Breast epithelium (tissue), 4 donors: Measurements from ENCODE around the gene PML. TPM values are rescaled to one million over a fixed set of nuclear protein-coding genes. Genes with fewer than 3 reads are reported as not detected.
"Not testable (repeated sequence)": the region's sequence is repeated elsewhere in the genome, so short reads cannot be mapped to it uniquely, and the experiment has no call there.

Experiments
- DNase-seq, 2 donors: peaks; one replicate each; pipeline ENCODE4 v3.0.0-alpha.2; 2019; ENCODE audit warnings: low spot score in 2 of 2
- H3K27ac ChIP-seq, 2 donors: fragments of 200-600 bp; sonication (generic) in 1 of 2; one replicate each; pipeline ENCODE4 v1.5.1; 2016 to 2019; ENCODE audit warnings: mild to moderate bottlenecking in 1 of 2
- H3K27me3 ChIP-seq, 2 donors: fragments of 200-600 bp; sonication (generic) in 1 of 2; one replicate each; pipeline versions ENCODE4 v1.5.1 to v1.6.0; 2017 to 2019; ENCODE audit warnings: control low read depth in 1 of 2, mild to moderate bottlenecking in 1 of 2
- H3K36me3 ChIP-seq: fragments of 200-600 bp; one replicate; pipeline ENCODE4 v1.5.1; 2019
- H3K4me1 ChIP-seq, 2 donors: fragments of 200-600 bp; sonication (generic); one replicate each; pipeline ENCODE4 v1.5.1; 2016 to 2019; ENCODE audit warnings: control low read depth in 1 of 2
- H3K4me3 ChIP-seq, 3 donors: fragments of 200-600 bp; sonication (generic); 1 replicate in 2 of 3; 2 replicates in 1 of 3; pipeline ENCODE4 v1.5.1; 2016 to 2019; ENCODE audit warnings: mild to moderate bottlenecking in 3 of 3, moderate library complexity in 2 of 3
- H3K9me3 ChIP-seq, 2 donors: fragments of 200-600 bp; sonication (generic) in 1 of 2; one replicate each; pipeline ENCODE4 v1.5.1; 2016 to 2019; ENCODE audit warnings: control low read depth in 1 of 2
- POLR2A ChIP-seq: fragments of 450-650 bp; IDR thresholded peaks from one replicate; pipeline ENCODE4 v1.6.1; 2016; ENCODE audit warnings: antibody characterized with exemption, mild to moderate bottlenecking, moderate library complexity
- POLR2AphosphoS5 ChIP-seq, 3 donors: sonication (generic); formaldehyde crosslinking; IDR thresholded peaks; one replicate each; pipeline ENCODE4 v1.6.1; 2017; ENCODE audit warnings: antibody characterized with exemption in 3 of 3
- intact Hi-C: fragments of 100-400 bp; cut with DNase I; formaldehyde crosslinking; loops from one replicate; pipeline ENCODE4 v1.15.1; 2023; ENCODE audit warnings: low total_unique reads
- total RNA-seq, 3 donors: library from RNA; depleted of rRNA; stranded (reverse); fragments of >200 nt; gene quantifications; one replicate each; pipeline ENCODE4 v1.1.0, GENCODE V29; 2016
- TF ChIP-seq, protein P1 (sequence below), 3 donors: fragments of 450-650 bp; IDR thresholded peaks; one replicate each; pipeline ENCODE4 v1.5.1; 2016 to 2017; ENCODE audit warnings: antibody characterized with exemption in 3 of 3, mild to moderate bottlenecking in 3 of 3, moderate library complexity in 3 of 3

PML gene
- total RNA-seq, 3 donors from 2014 or later = 37.8 to 103 (median 49.8) TPM

DNA sequence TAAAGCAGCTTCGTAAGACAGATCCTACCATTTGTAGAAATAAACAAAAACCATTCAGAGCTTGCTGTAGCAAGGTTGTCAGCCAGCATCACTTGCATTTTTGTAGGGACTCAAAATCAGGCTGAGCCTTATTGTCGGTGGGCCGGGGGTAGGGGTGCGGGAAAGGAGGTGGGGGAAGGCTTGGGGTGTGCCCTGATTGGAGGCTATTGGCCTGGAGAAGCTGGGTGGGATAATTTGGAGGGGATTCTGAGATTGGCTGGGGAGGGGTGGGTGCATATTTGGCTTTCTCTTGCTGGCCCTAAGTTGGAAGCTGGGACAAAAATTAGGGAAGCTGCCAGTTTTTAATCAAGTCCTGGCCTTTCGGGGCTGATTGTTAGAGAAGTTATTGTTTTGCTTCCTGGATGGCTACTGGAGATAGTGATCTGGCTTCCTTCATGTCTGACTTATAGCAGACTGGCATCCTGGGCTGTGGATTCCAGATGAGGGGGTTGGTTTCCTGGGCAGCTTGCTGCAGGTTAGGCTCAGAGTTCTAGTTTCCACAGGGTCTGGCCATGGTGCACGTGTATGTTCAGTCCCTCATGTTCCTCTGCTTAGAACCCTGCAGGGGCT lies 25.3 kb upstream of the PML start:
- no peaks in the 10 kb centered on the region for H3K9me3 ChIP-seq

GRCh38 chr15:73972984-73973682 lies 21.4 kb upstream of the PML start:
- intact Hi-C loops = no loop called here
- Histone ChIP-seq H3K27me3 (no peaks in the 10 kb centered on the region), H3K36me3 (no peaks in the 10 kb centered on the region), H3K4me3 (peak overlapping the region in 2 of 3 donors; percentile 26 to 52), H3K4me1 (no peaks in the 10 kb centered on the region), H3K9me3 (no peaks in the 10 kb centered on the region), H3K27ac (no peak overlapping the region)
- peak in 1 of 3 donors; percentile 26 for TF ChIP-seq POLR2AphosphoS5 (IDR thresholded peaks at IDR 0.05)
- TF ChIP-seq, protein P1, sequence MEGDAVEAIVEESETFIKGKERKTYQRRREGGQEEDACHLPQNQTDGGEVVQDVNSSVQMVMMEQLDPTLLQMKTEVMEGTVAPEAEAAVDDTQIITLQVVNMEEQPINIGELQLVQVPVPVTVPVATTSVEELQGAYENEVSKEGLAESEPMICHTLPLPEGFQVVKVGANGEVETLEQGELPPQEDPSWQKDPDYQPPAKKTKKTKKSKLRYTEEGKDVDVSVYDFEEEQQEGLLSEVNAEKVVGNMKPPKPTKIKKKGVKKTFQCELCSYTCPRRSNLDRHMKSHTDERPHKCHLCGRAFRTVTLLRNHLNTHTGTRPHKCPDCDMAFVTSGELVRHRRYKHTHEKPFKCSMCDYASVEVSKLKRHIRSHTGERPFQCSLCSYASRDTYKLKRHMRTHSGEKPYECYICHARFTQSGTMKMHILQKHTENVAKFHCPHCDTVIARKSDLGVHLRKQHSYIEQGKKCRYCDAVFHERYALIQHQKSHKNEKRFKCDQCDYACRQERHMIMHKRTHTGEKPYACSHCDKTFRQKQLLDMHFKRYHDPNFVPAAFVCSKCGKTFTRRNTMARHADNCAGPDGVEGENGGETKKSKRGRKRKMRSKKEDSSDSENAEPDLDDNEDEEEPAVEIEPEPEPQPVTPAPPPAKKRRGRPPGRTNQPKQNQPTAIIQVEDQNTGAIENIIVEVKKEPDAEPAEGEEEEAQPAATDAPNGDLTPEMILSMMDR (IDR thresholded peaks at IDR 0.05) = peak; percentile 82 to 93 (median 86)
- no peak for TF ChIP-seq POLR2A
- peak; percentile 74 to 82 for DNase-seq

More for the DNA sequence above, 25.3 kb upstream of the PML start:
- Histone ChIP-seq H3K27me3 (no peaks in the 10 kb centered on the region), H3K4me1 (no peaks in the 10 kb centered on the region), H3K27ac (no peak overlapping the region), H3K4me3 (no peak overlapping the region), H3K36me3 (no peaks in the 10 kb centered on the region)
- DNase-seq = peak in 1 of 2 donors; percentile 34
- TF ChIP-seq, protein P1 (IDR thresholded peaks at IDR 0.05) = no peak
- TF ChIP-seq POLR2AphosphoS5 (IDR thresholded peaks at IDR 0.05) = no peak
- TF ChIP-seq POLR2A = no peak
- intact Hi-C loops = no loop called here

DNA sequence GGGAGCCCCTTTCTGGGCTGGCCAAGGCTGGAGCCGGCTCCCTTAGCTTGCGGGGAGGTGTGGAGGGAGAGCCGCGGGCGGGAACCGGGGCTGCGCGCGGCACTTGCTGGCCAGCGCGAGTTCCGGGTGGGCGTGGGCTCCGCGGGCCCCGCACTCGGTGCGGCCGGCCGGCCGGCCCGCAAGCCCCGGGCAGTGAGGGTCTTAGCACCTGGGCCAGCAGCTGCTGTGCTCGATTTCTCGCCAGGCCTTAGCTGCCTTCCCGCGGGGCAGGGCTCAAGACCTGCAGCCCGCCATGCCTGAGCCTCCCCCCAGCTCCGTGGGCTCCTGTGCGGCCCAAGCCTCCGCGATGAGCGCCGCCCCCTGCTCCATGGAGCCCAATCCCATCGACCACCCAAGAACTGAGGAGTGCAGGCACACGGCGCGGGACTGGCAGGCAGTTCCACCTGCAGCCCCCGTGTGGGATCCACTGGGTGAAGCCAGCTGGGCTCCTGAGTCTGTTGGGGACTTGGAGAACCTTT lies 20.8 kb upstream of the PML start:
- H3K27ac ChIP-seq = not testable (repeated sequence)
- peak in 1 of 2 donors; percentile 24 for DNase-seq
- H3K4me3 ChIP-seq = peak overlapping the region in 2 of 3 donors; percentile 26 to 52

GRCh38 chr15:73975440-73976125 lies 18.9 kb upstream of the PML start:
- intact Hi-C loops, H3K9me3 ChIP-seq, H3K27me3 ChIP-seq, H3K4me3 ChIP-seq, H3K4me1 ChIP-seq, DNase-seq, H3K36me3 ChIP-seq, H3K27ac ChIP-seq: not testable (repeated sequence)

More for the DNA sequence above, 20.8 kb upstream of the PML start:
- H3K36me3 ChIP-seq, H3K27me3 ChIP-seq, H3K9me3 ChIP-seq, intact Hi-C loops, H3K4me1 ChIP-seq: not testable (repeated sequence)

DNA sequence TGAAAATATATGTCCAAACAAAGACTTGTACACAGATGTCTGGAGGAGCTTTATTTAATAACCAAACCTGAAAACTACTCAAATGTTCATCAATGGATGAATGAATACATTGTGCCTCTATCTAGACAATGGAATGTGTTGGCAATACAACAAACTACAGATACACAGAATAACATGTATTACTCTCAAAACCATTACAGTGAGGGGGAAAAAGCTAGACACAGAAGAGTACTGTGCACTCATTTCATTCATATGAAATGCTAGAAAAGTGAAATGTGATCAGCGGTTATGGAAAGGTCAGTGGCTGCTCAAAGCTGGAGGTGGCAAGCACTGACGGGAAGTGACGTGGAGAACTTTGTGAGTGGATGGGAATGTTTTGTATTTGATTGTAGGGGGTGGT lies 15.6 kb upstream of the PML start:
- H3K27ac ChIP-seq = no peak overlapping the region
- H3K9me3 ChIP-seq = no peaks in the 10 kb centered on the region
- intact Hi-C loops = no loop called here
- no peaks in the 10 kb centered on the region for H3K36me3 ChIP-seq
- H3K4me1 ChIP-seq = peaks cover 23 to 24% of the 10 kb centered on the region in 2 donors
- H3K4me3 ChIP-seq = no peak overlapping the region
- no peak for DNase-seq
- TF ChIP-seq POLR2AphosphoS5 (IDR thresholded peaks at IDR 0.05) = no peak
- TF ChIP-seq POLR2A = no peak
- TF ChIP-seq, protein P1 (IDR thresholded peaks at IDR 0.05) = no peak
- no peaks in the 10 kb centered on the region for H3K27me3 ChIP-seq

GRCh38 chr15:73979636-73980035 lies 14.9 kb upstream of the PML start:
- H3K27me3 ChIP-seq = no peaks in the 10 kb centered on the region
- intact Hi-C loops = loop anchor here (5.0 kb wide), 1 partner anchor 898 kb away; no protein-coding TSS in a partner anchor
- peaks cover 24 to 26% of the 10 kb centered on the region in 2 donors for H3K4me1 ChIP-seq
- H3K27ac ChIP-seq = no peak overlapping the region
- DNase-seq = no peak
- H3K4me3 ChIP-seq = no peak overlapping the region
- no peaks in the 10 kb centered on the region for H3K9me3 ChIP-seq
- no peaks in the 10 kb centered on the region for H3K36me3 ChIP-seq
- no peak for TF ChIP-seq POLR2AphosphoS5 (IDR thresholded peaks at IDR 0.05)
